Naive thymus-derived CD4-positive, alpha-beta T cell (primary cell): ENCODE data around the gene OSBPL9. TPM values are rescaled to one million over a fixed set of nuclear protein-coding genes. Genes with fewer than 3 reads are reported as not detected.
A peak's percentile ranks its signal among the peaks of the same experiment; 100 is the strongest.

Source experiments
- ATAC-seq: fragments of 150-1000 bp; cut with Tn5 transposase; 2 replicates; pipeline ENCODE4 v1.10.0; 2021; ENCODE audit warnings: mild to moderate bottlenecking, moderate library complexity
- CTCF ChIA-PET: fragments of 350-600 bp; sonication (Branson Sonifier 250); formaldehyde crosslinking; loops from one replicate; lab custom pipeline; 2021; ENCODE audit warnings: antibody characterized with exemption; lab: Charles Lee
- POLR2A ChIA-PET: fragments of 350-600 bp; sonication (Branson Sonifier 250); formaldehyde crosslinking; loops from one replicate; lab custom pipeline; 2021; ENCODE audit warnings: antibody characterized with exemption, inconsistent platforms; lab: Charles Lee
- DNase-seq, 9 donors: peaks; one replicate each; pipeline versions ENCODE4 v3.0.0 to v3.0.0-alpha.2; 2020 to 2022; ENCODE audit warnings: mixed read lengths in 1 of 9
- H3K27ac ChIP-seq: one replicate; pipeline ENCODE4 v1.7.0; 2013; ENCODE audit warnings: mild to moderate bottlenecking, low read depth, low read length, moderate library complexity
- H3K27me3 ChIP-seq, 2 donors: one replicate each; pipeline ENCODE4 v1.7.0; 2013; ENCODE audit warnings: low read length in 2 of 2, mild to moderate bottlenecking in 2 of 2, moderate library complexity in 2 of 2; ENCODE audit not compliant: control insufficient read depth in 2 of 2, insufficient read depth in 2 of 2
- H3K36me3 ChIP-seq, 3 experiments: 1 replicate in 2 of 3; 2 replicates in 1 of 3; pipeline ENCODE4 v1.7.0; 2013; ENCODE audit warnings: low read length in 3 of 3, mild to moderate bottlenecking in 3 of 3, moderate library complexity in 1 of 3; ENCODE audit not compliant: insufficient read depth in 3 of 3, control insufficient read depth in 2 of 3
- H3K4me1 ChIP-seq, 2 donors: one replicate each; pipeline ENCODE4 v1.7.0; 2013; ENCODE audit warnings: low read length in 2 of 2, mild to moderate bottlenecking in 2 of 2, moderate library complexity in 1 of 2; ENCODE audit not compliant: control insufficient read depth in 2 of 2, insufficient read depth in 2 of 2
- H3K4me3 ChIP-seq: 2 replicates; pipeline ENCODE4 v1.7.0; 2013; ENCODE audit warnings: mild to moderate bottlenecking, low read length
- H3K9me3 ChIP-seq, 3 experiments: 1 replicate in 2 of 3; 2 replicates in 1 of 3; pipeline ENCODE4 v1.7.0; 2013; ENCODE audit warnings: low read length in 3 of 3; ENCODE audit not compliant: control insufficient read depth in 2 of 3
- H3K27ac Mint-ChIP-seq, 9 donors: one replicate each; pipeline ENCODE4 v1.8.0; 2020 to 2022; ENCODE audit warnings: mixed read lengths in 9 of 9, mild to moderate bottlenecking in 8 of 9, moderate library complexity in 5 of 9, inconsistent platforms in 2 of 9
- H3K27me3 Mint-ChIP-seq, 5 donors: one replicate each; pipeline ENCODE4 v1.8.0; 2021 to 2022; ENCODE audit warnings: mixed read lengths in 5 of 5, mild to moderate bottlenecking in 1 of 5
- H3K36me3 Mint-ChIP-seq, 5 donors: one replicate each; pipeline ENCODE4 v1.8.0; 2020 to 2022; ENCODE audit warnings: mixed read lengths in 5 of 5, mild to moderate bottlenecking in 3 of 5, inconsistent platforms in 1 of 5
- H3K4me1 Mint-ChIP-seq, 7 donors: one replicate each; pipeline ENCODE4 v1.8.0; 2020 to 2022; ENCODE audit warnings: mixed read lengths in 7 of 7, mild to moderate bottlenecking in 3 of 7, inconsistent platforms in 1 of 7
- H3K4me3 Mint-ChIP-seq, 10 donors: one replicate each; pipeline ENCODE4 v1.8.0; 2020 to 2022; ENCODE audit warnings: mild to moderate bottlenecking in 10 of 10, mixed read lengths in 10 of 10, moderate library complexity in 6 of 10, inconsistent platforms in 2 of 10
- H3K9me3 Mint-ChIP-seq, 11 donors: one replicate each; pipeline ENCODE4 v1.8.0; 2020 to 2022; ENCODE audit warnings: mixed read lengths in 11 of 11, mild to moderate bottlenecking in 4 of 11, inconsistent platforms in 1 of 11, moderate library complexity in 1 of 11
- intact Hi-C, 2 donors: fragments of 100-400 bp; cut with micrococcal nuclease; formaldehyde crosslinking; loops; one replicate each; pipeline ENCODE4 v1.15.1; 2023
- polyA plus RNA-seq, 2 donors: library from polyadenylated mRNA; unstranded; fragments of 300-500 nt; fragmentation: Illumina TruSeq; gene quantifications; one replicate each; pipeline ENCODE4 v1.2.3, GENCODE V29; 2021
- total RNA-seq, 6 experiments: library from RNA in 5 of 6; stranded (reverse) in 5 of 6; gene quantifications; 1 replicate in 5 of 6; 2 replicates in 1 of 6; pipeline ENCODE4 v1.2.3 and lab custom pipeline; 2021 to 2026

OSBPL9 gene
- total and polyA plus RNA-seq, 7 experiments from 2014 or later: 44.5 to 63.2 (median 46.6) TPM

DNA sequence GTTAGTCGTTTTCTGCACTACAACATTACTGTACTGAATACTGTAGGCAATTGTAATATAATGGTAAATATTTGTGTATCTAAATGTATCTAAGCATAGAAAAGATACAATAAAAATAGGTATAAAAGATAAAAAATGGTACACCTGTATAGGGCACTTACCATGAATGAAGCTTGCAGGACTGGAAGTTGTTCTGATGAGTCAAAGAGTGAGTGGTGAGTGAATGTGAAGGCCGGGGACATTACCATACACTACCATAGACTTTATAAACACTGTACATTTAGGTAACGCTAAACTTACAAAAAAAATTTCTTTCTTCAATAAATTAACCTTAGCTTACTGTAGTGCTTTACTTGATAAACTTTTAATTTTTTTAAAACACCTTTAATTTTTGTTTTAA is 13.5 kb downstream of the OSBPL9 start:
- H3K9me3 ChIP-seq: no peaks in the 10 kb centered on the region
- peaks cover 0 to 28% (median 5%) of the 10 kb centered on the region in 5 donors for H3K36me3 Mint-ChIP-seq
- H3K27ac ChIP-seq: no peak overlapping the region
- H3K4me3 Mint-ChIP-seq: no peak overlapping the region
- intact Hi-C loops: no loop called here
- H3K4me3 ChIP-seq: no peak overlapping the region
- DNase-seq (no peak), ATAC-seq (no peak)
- no peak overlapping the region for H3K27ac Mint-ChIP-seq
- CTCF ChIA-PET: no interaction called here
- no peaks in the 10 kb centered on the region for H3K4me1 ChIP-seq
- POLR2A ChIA-PET: no interaction called here
- H3K27me3 Mint-ChIP-seq: no peaks in the 10 kb centered on the region
- no peaks in the 10 kb centered on the region for H3K36me3 ChIP-seq
- peaks cover 10 to 55% (median 47%) of the 10 kb centered on the region in 7 donors for H3K4me1 Mint-ChIP-seq
- H3K9me3 Mint-ChIP-seq: peaks cover 0 to 2% (median 0%) of the 10 kb centered on the region in 11 donors
- no peaks in the 10 kb centered on the region for H3K27me3 ChIP-seq

- Mint-ChIP-seq H3K9me3 (peaks cover 0 to 2% (median 0%) of the 10 kb centered on the region in 11 donors), H3K36me3 (peaks cover 0 to 29% (median 5%) of the 10 kb centered on the region in 5 donors), H3K27me3 (no peaks in the 10 kb centered on the region), H3K4me1 (peaks cover 10 to 60% (median 52%) of the 10 kb centered on the region in 7 donors), H3K4me3 (no peak overlapping the region), H3K27ac (no peak overlapping the region)
- POLR2A ChIA-PET: no interaction called here
- no peaks in the 10 kb centered on the region for H3K27me3 ChIP-seq
- no peak overlapping the region for H3K27ac ChIP-seq
- H3K36me3 ChIP-seq: no peaks in the 10 kb centered on the region
- no peaks in the 10 kb centered on the region for H3K4me1 ChIP-seq
- no peaks in the 10 kb centered on the region for H3K9me3 ChIP-seq
- intact Hi-C loops: no loop called here
- CTCF ChIA-PET: no interaction called here
- DNase-seq (no peak), ATAC-seq (no peak)
- H3K4me3 ChIP-seq: no peak overlapping the region
These were observed 14.0 kb downstream of the OSBPL9 start for GRCh38 chr1:51630922-51631321.

GRCh38 chr1:51631747-51632146 is 14.9 kb downstream of the OSBPL9 start:
- POLR2A ChIA-PET: no interaction called here
- H3K9me3 Mint-ChIP-seq: peaks cover 0 to 2% (median 0%) of the 10 kb centered on the region in 11 donors

DNA sequence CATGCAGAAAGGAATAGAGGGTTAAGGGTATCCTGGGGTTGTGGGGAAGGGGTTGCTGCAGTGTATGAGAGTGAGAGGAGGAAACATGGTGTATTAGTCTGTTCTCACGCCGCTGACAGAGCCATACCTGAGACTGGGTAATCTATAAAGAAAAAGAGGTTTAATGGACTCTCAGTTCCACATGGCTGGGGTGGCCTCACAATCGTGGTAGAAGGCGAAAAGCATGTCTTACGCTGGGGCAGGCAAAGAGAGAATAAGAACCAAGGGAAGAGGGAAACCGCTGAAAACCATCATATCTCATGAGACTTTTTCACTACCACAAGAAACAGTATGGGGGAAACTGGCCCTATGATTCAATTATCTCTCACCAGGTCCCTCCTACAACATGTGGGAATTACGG is 17.7 kb downstream of the OSBPL9 start:
- Mint-ChIP-seq H3K36me3 (peaks cover 0 to 24% (median 7%) of the 10 kb centered on the region in 5 donors), H3K27ac (peak overlapping the region in 2 of 9 donors; percentile 20 to 22)
- H3K4me3 ChIP-seq: no peak overlapping the region

More at GRCh38 chr1:51631747-51632146, 14.9 kb downstream of the OSBPL9 start:
- no peak for DNase-seq
- Mint-ChIP-seq H3K27ac (no peak overlapping the region), H3K36me3 (peaks cover 0 to 26% (median 5%) of the 10 kb centered on the region in 5 donors), H3K4me3 (no peak overlapping the region), H3K27me3 (no peaks in the 10 kb centered on the region), H3K4me1 (peaks cover 10 to 58% (median 49%) of the 10 kb centered on the region in 7 donors)
- ATAC-seq: no peak
- Histone ChIP-seq H3K36me3 (no peaks in the 10 kb centered on the region), H3K4me1 (no peaks in the 10 kb centered on the region), H3K4me3 (no peak overlapping the region), H3K9me3 (no peaks in the 10 kb centered on the region), H3K27ac (no peak overlapping the region), H3K27me3 (no peaks in the 10 kb centered on the region)
- CTCF ChIA-PET: interaction anchor here (0.7 kb wide), 2 partner anchors 10 to 13 kb away, joined by 3 to 4 read pairs; no protein-coding TSS in a partner anchor
- intact Hi-C loops: no loop called here

DNA sequence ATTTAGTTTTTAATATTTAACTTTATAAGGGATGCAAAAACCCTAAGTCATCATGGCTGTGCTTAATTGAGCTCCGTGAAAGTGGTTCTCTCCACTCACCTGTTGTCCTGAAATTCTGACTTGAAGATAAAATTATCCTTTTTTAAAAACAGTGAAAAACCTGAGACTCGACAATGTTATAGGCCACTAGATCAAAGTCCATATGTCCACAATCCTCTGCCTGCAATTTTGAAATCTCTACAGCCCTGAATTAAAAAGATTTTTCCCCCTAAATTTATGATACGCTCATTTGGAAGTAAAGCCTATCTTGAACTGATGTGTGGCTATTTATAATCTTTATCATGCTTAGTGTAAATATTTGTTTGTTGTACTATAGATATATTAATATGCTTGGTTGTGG is 18.7 kb downstream of the OSBPL9 start:
- CTCF ChIA-PET: no interaction called here

More for the DNA sequence above, 17.7 kb downstream of the OSBPL9 start:
- Histone ChIP-seq H3K36me3 (no peaks in the 10 kb centered on the region), H3K27ac (no peak overlapping the region), H3K27me3 (no peaks in the 10 kb centered on the region), H3K4me1 (no peaks in the 10 kb centered on the region), H3K9me3 (no peaks in the 10 kb centered on the region)
- DNase-seq: no peak
- peaks cover 11 to 43% (median 36%) of the 10 kb centered on the region in 7 donors for H3K4me1 Mint-ChIP-seq
- ChIA-PET POLR2A (no interaction called here), CTCF (no interaction called here)
- peak overlapping the region in 1 of 10 donors; percentile 4 for H3K4me3 Mint-ChIP-seq
- H3K27me3 Mint-ChIP-seq: no peaks in the 10 kb centered on the region
- intact Hi-C loops: no loop called here
- H3K9me3 Mint-ChIP-seq: no peaks in the 10 kb centered on the region
- no peak for ATAC-seq

GRCh38 chr1:51636191-51636590 is 19.3 kb downstream of the OSBPL9 start:
- Histone ChIP-seq H3K27me3 (no peaks in the 10 kb centered on the region), H3K36me3 (no peaks in the 10 kb centered on the region), H3K9me3 (no peaks in the 10 kb centered on the region), H3K27ac (no peak overlapping the region), H3K4me1 (no peaks in the 10 kb centered on the region), H3K4me3 (no peak overlapping the region)
- intact Hi-C loops: no loop called here
- no peak for ATAC-seq
- CTCF ChIA-PET: no interaction called here
- DNase-seq: no peak
- no peaks in the 10 kb centered on the region for H3K9me3 Mint-ChIP-seq
- no peak overlapping the region for H3K4me3 Mint-ChIP-seq
- H3K27me3 Mint-ChIP-seq: no peaks in the 10 kb centered on the region
- peaks cover 0 to 25% (median 7%) of the 10 kb centered on the region in 5 donors for H3K36me3 Mint-ChIP-seq
- H3K27ac Mint-ChIP-seq: no peak overlapping the region
- peaks cover 11 to 39% (median 30%) of the 10 kb centered on the region in 7 donors for H3K4me1 Mint-ChIP-seq
- POLR2A ChIA-PET: no interaction called here

More for the DNA sequence above, 18.7 kb downstream of the OSBPL9 start:
- no peaks in the 10 kb centered on the region for H3K27me3 ChIP-seq
- Mint-ChIP-seq H3K4me1 (peaks cover 11 to 39% (median 31%) of the 10 kb centered on the region in 7 donors), H3K27ac (no peak overlapping the region), H3K36me3 (peaks cover 0 to 24% (median 7%) of the 10 kb centered on the region in 5 donors), H3K4me3 (no peak overlapping the region), H3K27me3 (no peaks in the 10 kb centered on the region), H3K9me3 (no peaks in the 10 kb centered on the region)
- H3K9me3 ChIP-seq: no peaks in the 10 kb centered on the region
- no peaks in the 10 kb centered on the region for H3K4me1 ChIP-seq
- no peak overlapping the region for H3K27ac ChIP-seq
- ATAC-seq (no peak), DNase-seq (no peak)
- POLR2A ChIA-PET: no interaction called here
- intact Hi-C loops: no loop called here
- H3K4me3 ChIP-seq: no peak overlapping the region
- H3K36me3 ChIP-seq: no peaks in the 10 kb centered on the region
